Measurements from ENCODE around the gene CDH12. TPM values are rescaled to one million over a fixed set of nuclear protein-coding genes. Genes with fewer than 3 reads are reported as not detected.
"Not testable (repeated sequence)": the region's sequence is repeated elsewhere in the genome, so short reads cannot be mapped to it uniquely, and the experiment has no call there.

CDH12 gene
- total RNA-seq, 4 donors from 2014 or later = not detected

GRCh38 chr5:22351178-22351577, 502.0 kb downstream of the CDH12 start:
- TF ChIP-seq, protein P1, sequence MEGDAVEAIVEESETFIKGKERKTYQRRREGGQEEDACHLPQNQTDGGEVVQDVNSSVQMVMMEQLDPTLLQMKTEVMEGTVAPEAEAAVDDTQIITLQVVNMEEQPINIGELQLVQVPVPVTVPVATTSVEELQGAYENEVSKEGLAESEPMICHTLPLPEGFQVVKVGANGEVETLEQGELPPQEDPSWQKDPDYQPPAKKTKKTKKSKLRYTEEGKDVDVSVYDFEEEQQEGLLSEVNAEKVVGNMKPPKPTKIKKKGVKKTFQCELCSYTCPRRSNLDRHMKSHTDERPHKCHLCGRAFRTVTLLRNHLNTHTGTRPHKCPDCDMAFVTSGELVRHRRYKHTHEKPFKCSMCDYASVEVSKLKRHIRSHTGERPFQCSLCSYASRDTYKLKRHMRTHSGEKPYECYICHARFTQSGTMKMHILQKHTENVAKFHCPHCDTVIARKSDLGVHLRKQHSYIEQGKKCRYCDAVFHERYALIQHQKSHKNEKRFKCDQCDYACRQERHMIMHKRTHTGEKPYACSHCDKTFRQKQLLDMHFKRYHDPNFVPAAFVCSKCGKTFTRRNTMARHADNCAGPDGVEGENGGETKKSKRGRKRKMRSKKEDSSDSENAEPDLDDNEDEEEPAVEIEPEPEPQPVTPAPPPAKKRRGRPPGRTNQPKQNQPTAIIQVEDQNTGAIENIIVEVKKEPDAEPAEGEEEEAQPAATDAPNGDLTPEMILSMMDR (IDR thresholded peaks at IDR 0.05) = no peak
- no peak for TF ChIP-seq POLR2AphosphoS5 (IDR thresholded peaks at IDR 0.05)
- no peak for TF ChIP-seq POLR2A (IDR thresholded peaks at IDR 0.05; ENCODE audit: low read depth)
- TF ChIP-seq EP300 (IDR thresholded peaks at IDR 0.05) = no peak
- Histone ChIP-seq H3K36me3 (no peaks in the 10 kb centered on the region), H3K4me1 (no peaks in the 10 kb centered on the region), H3K9me3 (no peaks in the 10 kb centered on the region), H3K27me3 (no peaks in the 10 kb centered on the region), H3K27ac (replicated peaks in 1 of 4) (no peak overlapping the region), H3K4me3 (no peak overlapping the region)
- WGBS = 80% methylated on average over 2 of the region's 2 CpGs
- intact Hi-C loops (cut with DNase I) = no loop called here
- DNase-seq (ENCODE audit: extremely low spot score) = no peak

DNA sequence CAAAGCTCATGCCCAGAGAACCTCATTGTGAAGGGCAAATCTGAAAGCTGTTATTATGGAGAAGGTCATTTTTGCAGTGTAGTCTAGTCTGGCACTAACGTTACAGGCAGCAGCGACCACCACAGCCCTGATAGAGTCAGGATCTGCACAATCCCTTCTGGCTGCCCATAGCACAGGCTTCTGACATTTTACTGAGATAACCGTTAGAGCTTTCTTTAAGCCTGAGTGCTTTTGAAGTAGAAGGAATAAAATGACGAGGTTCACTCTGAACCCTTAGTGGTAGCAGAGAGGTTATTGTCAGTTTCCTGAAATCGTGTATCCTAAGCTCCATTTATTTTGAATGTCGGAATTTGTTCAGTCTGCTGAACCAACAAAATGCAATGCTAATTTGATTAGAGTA, 505.1 kb downstream of the CDH12 start:
- WGBS = 65% methylated on average over 6 of the region's 6 CpGs
- intact Hi-C loops (cut with DNase I) = no loop called here
- H3K4me1 ChIP-seq = no peaks in the 10 kb centered on the region
- H3K27ac ChIP-seq (replicated peaks in 1 of 4) = no peak overlapping the region
- TF ChIP-seq EP300 (IDR thresholded peaks at IDR 0.05) = no peak
- TF ChIP-seq, protein P1 (IDR thresholded peaks at IDR 0.05) = no peak
- no peak for TF ChIP-seq POLR2AphosphoS5 (IDR thresholded peaks at IDR 0.05)
- TF ChIP-seq POLR2A (IDR thresholded peaks at IDR 0.05; ENCODE audit: low read depth) = no peak
- H3K9me3 ChIP-seq = no peaks in the 10 kb centered on the region
- no peaks in the 10 kb centered on the region for H3K27me3 ChIP-seq
- H3K4me3 ChIP-seq = no peak overlapping the region
- no peak for DNase-seq (ENCODE audit: extremely low spot score)
- no peaks in the 10 kb centered on the region for H3K36me3 ChIP-seq

GRCh38 chr5:22344000-22344399, 509.1 kb downstream of the CDH12 start:
- H3K4me1 ChIP-seq = no peaks in the 10 kb centered on the region
- TF ChIP-seq, protein P1 (IDR thresholded peaks at IDR 0.05) = no peak
- no peak for TF ChIP-seq POLR2AphosphoS5 (IDR thresholded peaks at IDR 0.05)
- no peak for TF ChIP-seq EP300 (IDR thresholded peaks at IDR 0.05)
- TF ChIP-seq POLR2A (IDR thresholded peaks at IDR 0.05; ENCODE audit: low read depth) = no peak
- no peaks in the 10 kb centered on the region for H3K36me3 ChIP-seq
- H3K9me3 ChIP-seq = no peaks in the 10 kb centered on the region
- H3K4me3 ChIP-seq = no peak overlapping the region
- H3K27ac ChIP-seq (replicated peaks in 1 of 4) = no peak overlapping the region
- DNase-seq (ENCODE audit: extremely low spot score) = no peak
- 66% methylated on average over 2 of the region's 2 CpGs for WGBS
- intact Hi-C loops (cut with DNase I) = no loop called here
- no peaks in the 10 kb centered on the region for H3K27me3 ChIP-seq

GRCh38 chr5:22341406-22341805, 511.7 kb downstream of the CDH12 start:
- Histone ChIP-seq H3K36me3 (no peaks in the 10 kb centered on the region), H3K27me3 (no peaks in the 10 kb centered on the region), H3K4me1 (no peaks in the 10 kb centered on the region), H3K27ac (replicated peaks in 1 of 4) (no peak overlapping the region), H3K4me3 (no peak overlapping the region), H3K9me3 (peaks cover 0 to 3% (median 0%) of the 10 kb centered on the region in 4 donors)
- DNase-seq (ENCODE audit: extremely low spot score) = no peak
- intact Hi-C loops (cut with DNase I) = no loop called here
- WGBS = 72% methylated on average over 2 of the region's 2 CpGs
- TF ChIP-seq, protein P1 (IDR thresholded peaks at IDR 0.05) = no peak
- no peak for TF ChIP-seq POLR2AphosphoS5 (IDR thresholded peaks at IDR 0.05)
- no peak for TF ChIP-seq POLR2A (IDR thresholded peaks at IDR 0.05; ENCODE audit: low read depth)
- no peak for TF ChIP-seq EP300 (IDR thresholded peaks at IDR 0.05)

GRCh38 chr5:22332949-22333348, 520.2 kb downstream of the CDH12 start:
- 90% methylated on average over 3 of the region's 3 CpGs for WGBS
- DNase-seq (ENCODE audit: extremely low spot score); H3K36me3 ChIP-seq; H3K4me1 ChIP-seq; H3K9me3 ChIP-seq; H3K4me3 ChIP-seq; H3K27ac ChIP-seq (replicated peaks in 1 of 4); H3K27me3 ChIP-seq; intact Hi-C loops (cut with DNase I): not testable (repeated sequence)
